Measurements from ENCODE around the gene SAFB.

SAFB gene

GRCh38 chr19:5632657-5633056, 9.8 kb downstream of the SAFB start:
- Histone ChIP-seq H3K9me3 (ENCODE audit: low read length) (no peaks in the 10 kb centered on the region), H3K9ac (ENCODE audit: low read length) (no peak overlapping the region), H3K27ac (ENCODE audit: low read depth, low read length) (no peak overlapping the region), H3K27me3 (ENCODE audit: control insufficient read depth in 1 of 2, insufficient read depth in 2 of 2, low read length in 2 of 2) (no peaks in the 10 kb centered on the region), H3K4me3 (ENCODE audit: low read depth in 1 of 2, low read length in 2 of 2) (no peak overlapping the region), H3K4me1 (ENCODE audit: insufficient read depth, low read length) (peaks cover 55% of the 10 kb centered on the region), H3K36me3 (ENCODE audit: insufficient read depth, low read length) (peaks cover 25% of the 10 kb centered on the region)

- Histone ChIP-seq H3K27me3 (ENCODE audit: control insufficient read depth in 1 of 2, insufficient read depth in 2 of 2, low read length in 2 of 2) (no peaks in the 10 kb centered on the region), H3K27ac (ENCODE audit: low read depth, low read length) (no peak overlapping the region), H3K9ac (ENCODE audit: low read length) (no peak overlapping the region), H3K4me3 (ENCODE audit: low read depth in 1 of 2, low read length in 2 of 2) (no peak overlapping the region), H3K4me1 (ENCODE audit: insufficient read depth, low read length) (peaks cover 36% of the 10 kb centered on the region), H3K9me3 (ENCODE audit: low read length) (no peaks in the 10 kb centered on the region), H3K36me3 (ENCODE audit: insufficient read depth, low read length) (no peaks in the 10 kb centered on the region)
These were observed 12.5 kb downstream of the SAFB start for GRCh38 chr19:5635427-5635826.

- Histone ChIP-seq H3K9ac (ENCODE audit: low read length) (no peak overlapping the region), H3K4me1 (ENCODE audit: insufficient read depth, low read length) (peaks cover 18% of the 10 kb centered on the region), H3K36me3 (ENCODE audit: insufficient read depth, low read length) (peaks cover 17% of the 10 kb centered on the region), H3K27me3 (ENCODE audit: control insufficient read depth in 1 of 2, insufficient read depth in 2 of 2, low read length in 2 of 2) (no peaks in the 10 kb centered on the region), H3K4me3 (ENCODE audit: low read depth in 1 of 2, low read length in 2 of 2) (no peak overlapping the region), H3K27ac (ENCODE audit: low read depth, low read length) (no peak overlapping the region), H3K9me3 (ENCODE audit: low read length) (no peaks in the 10 kb centered on the region)
These were observed 15.1 kb downstream of the SAFB start for GRCh38 chr19:5637971-5638370.

- Histone ChIP-seq H3K9me3 (ENCODE audit: low read length) (no peaks in the 10 kb centered on the region), H3K27ac (ENCODE audit: low read depth, low read length) (no peak overlapping the region), H3K4me3 (ENCODE audit: low read depth in 1 of 2, low read length in 2 of 2) (no peak overlapping the region), H3K36me3 (ENCODE audit: insufficient read depth, low read length) (peaks cover 29% of the 10 kb centered on the region), H3K4me1 (ENCODE audit: insufficient read depth, low read length) (peaks cover 10% of the 10 kb centered on the region), H3K27me3 (ENCODE audit: control insufficient read depth in 1 of 2, insufficient read depth in 2 of 2, low read length in 2 of 2) (no peaks in the 10 kb centered on the region), H3K9ac (ENCODE audit: low read length) (no peak overlapping the region)
These were observed 18.3 kb downstream of the SAFB start for GRCh38 chr19:5641171-5641570.

GRCh38 chr19:5642204-5642603, 19.3 kb downstream of the SAFB start:
- peaks cover 39% of the 10 kb centered on the region for H3K36me3 ChIP-seq (ENCODE audit: insufficient read depth, low read length)
- H3K27ac ChIP-seq (ENCODE audit: low read depth, low read length) = no peak overlapping the region
- H3K4me1 ChIP-seq (ENCODE audit: insufficient read depth, low read length) = peaks cover 8% of the 10 kb centered on the region
- H3K27me3 ChIP-seq (ENCODE audit: control insufficient read depth in 1 of 2, insufficient read depth in 2 of 2, low read length in 2 of 2) = no peaks in the 10 kb centered on the region
- no peak overlapping the region for H3K9ac ChIP-seq (ENCODE audit: low read length)
- H3K4me3 ChIP-seq (ENCODE audit: low read depth in 1 of 2, low read length in 2 of 2) = no peak overlapping the region
- H3K9me3 ChIP-seq (ENCODE audit: low read length) = no peaks in the 10 kb centered on the region

- no peaks in the 10 kb centered on the region for H3K4me1 ChIP-seq (ENCODE audit: insufficient read depth, low read length)
- peaks cover 47% of the 10 kb centered on the region for H3K36me3 ChIP-seq (ENCODE audit: insufficient read depth, low read length)
- no peaks in the 10 kb centered on the region for H3K27me3 ChIP-seq (ENCODE audit: control insufficient read depth in 1 of 2, insufficient read depth in 2 of 2, low read length in 2 of 2)
- no peak overlapping the region for H3K4me3 ChIP-seq (ENCODE audit: low read depth in 1 of 2, low read length in 2 of 2)
- no peak overlapping the region for H3K27ac ChIP-seq (ENCODE audit: low read depth, low read length)
- H3K9me3 ChIP-seq (ENCODE audit: low read length) = no peaks in the 10 kb centered on the region
- no peak overlapping the region for H3K9ac ChIP-seq (ENCODE audit: low read length)
These were observed 20.2 kb downstream of the SAFB start for GRCh38 chr19:5643060-5643459.

- no peak overlapping the region for H3K4me3 ChIP-seq (ENCODE audit: low read depth in 1 of 2, low read length in 2 of 2)
- no peak overlapping the region for H3K9ac ChIP-seq (ENCODE audit: low read length)
- no peaks in the 10 kb centered on the region for H3K27me3 ChIP-seq (ENCODE audit: control insufficient read depth in 1 of 2, insufficient read depth in 2 of 2, low read length in 2 of 2)
- no peaks in the 10 kb centered on the region for H3K9me3 ChIP-seq (ENCODE audit: low read length)
- peaks cover 53% of the 10 kb centered on the region for H3K36me3 ChIP-seq (ENCODE audit: insufficient read depth, low read length)
- H3K27ac ChIP-seq (ENCODE audit: low read depth, low read length) = no peak overlapping the region
- H3K4me1 ChIP-seq (ENCODE audit: insufficient read depth, low read length) = no peaks in the 10 kb centered on the region
These were observed 21.2 kb downstream of the SAFB start for GRCh38 chr19:5644037-5644436.

- Histone ChIP-seq H3K27me3 (ENCODE audit: control insufficient read depth in 1 of 2, insufficient read depth in 2 of 2, low read length in 2 of 2) (no peaks in the 10 kb centered on the region), H3K36me3 (ENCODE audit: insufficient read depth, low read length) (peaks cover 62% of the 10 kb centered on the region), H3K9me3 (ENCODE audit: low read length) (no peaks in the 10 kb centered on the region)
These were observed 22.5 kb downstream of the SAFB start for GRCh38 chr19:5645409-5645808.

GRCh38 chr19:5646703-5647102, 23.8 kb downstream of the SAFB start:
- H3K9ac ChIP-seq (ENCODE audit: low read length) = no peak overlapping the region
- no peak overlapping the region for H3K4me3 ChIP-seq (ENCODE audit: low read depth in 1 of 2, low read length in 2 of 2)
- H3K4me1 ChIP-seq (ENCODE audit: insufficient read depth, low read length) = no peaks in the 10 kb centered on the region
- no peaks in the 10 kb centered on the region for H3K9me3 ChIP-seq (ENCODE audit: low read length)
- no peaks in the 10 kb centered on the region for H3K27me3 ChIP-seq (ENCODE audit: control insufficient read depth in 1 of 2, insufficient read depth in 2 of 2, low read length in 2 of 2)
- H3K27ac ChIP-seq (ENCODE audit: low read depth, low read length) = no peak overlapping the region
- peaks cover 70% of the 10 kb centered on the region for H3K36me3 ChIP-seq (ENCODE audit: insufficient read depth, low read length)

More at GRCh38 chr19:5645409-5645808, 22.5 kb downstream of the SAFB start:
- Histone ChIP-seq H3K4me1 (ENCODE audit: insufficient read depth, low read length) (no peaks in the 10 kb centered on the region), H3K9ac (ENCODE audit: low read length) (no peak overlapping the region), H3K27ac (ENCODE audit: low read depth, low read length) (no peak overlapping the region), H3K4me3 (ENCODE audit: low read depth in 1 of 2, low read length in 2 of 2) (no peak overlapping the region)

GRCh38 chr19:5648464-5648863, 25.6 kb downstream of the SAFB start:
- Histone ChIP-seq H3K36me3 (ENCODE audit: insufficient read depth, low read length) (peaks cover 72% of the 10 kb centered on the region), H3K9ac (ENCODE audit: low read length) (no peak overlapping the region), H3K27me3 (ENCODE audit: control insufficient read depth in 1 of 2, insufficient read depth in 2 of 2, low read length in 2 of 2) (no peaks in the 10 kb centered on the region), H3K9me3 (ENCODE audit: low read length) (no peaks in the 10 kb centered on the region), H3K4me1 (ENCODE audit: insufficient read depth, low read length) (no peaks in the 10 kb centered on the region), H3K27ac (ENCODE audit: low read depth, low read length) (no peak overlapping the region), H3K4me3 (ENCODE audit: low read depth in 1 of 2, low read length in 2 of 2) (no peak overlapping the region)

GRCh38 chr19:5651361-5651760, 28.5 kb downstream of the SAFB start:
- H3K9ac ChIP-seq (ENCODE audit: low read length) = no peak overlapping the region
- H3K27ac ChIP-seq (ENCODE audit: low read depth, low read length) = no peak overlapping the region
- H3K4me3 ChIP-seq (ENCODE audit: low read depth in 1 of 2, low read length in 2 of 2) = no peak overlapping the region
- no peaks in the 10 kb centered on the region for H3K9me3 ChIP-seq (ENCODE audit: low read length)
- H3K4me1 ChIP-seq (ENCODE audit: insufficient read depth, low read length) = no peaks in the 10 kb centered on the region
- H3K27me3 ChIP-seq (ENCODE audit: control insufficient read depth in 1 of 2, insufficient read depth in 2 of 2, low read length in 2 of 2) = no peaks in the 10 kb centered on the region
- peaks cover 76% of the 10 kb centered on the region for H3K36me3 ChIP-seq (ENCODE audit: insufficient read depth, low read length)

- no peak overlapping the region for H3K27ac ChIP-seq (ENCODE audit: low read depth, low read length)
- no peaks in the 10 kb centered on the region for H3K4me1 ChIP-seq (ENCODE audit: insufficient read depth, low read length)
- peaks cover 71% of the 10 kb centered on the region for H3K36me3 ChIP-seq (ENCODE audit: insufficient read depth, low read length)
- no peak overlapping the region for H3K4me3 ChIP-seq (ENCODE audit: low read depth in 1 of 2, low read length in 2 of 2)
- no peak overlapping the region for H3K9ac ChIP-seq (ENCODE audit: low read length)
- no peaks in the 10 kb centered on the region for H3K9me3 ChIP-seq (ENCODE audit: low read length)
- H3K27me3 ChIP-seq (ENCODE audit: control insufficient read depth in 1 of 2, insufficient read depth in 2 of 2, low read length in 2 of 2) = no peaks in the 10 kb centered on the region
These were observed 29.4 kb downstream of the SAFB start for GRCh38 chr19:5652261-5652660.
